ENCODE data around the gene IL19.

The IL19 gene

GRCh38 chr1:206885341-206886060 lies 114.9 kb downstream of the IL19 start:
- no peak overlapping the region for H2AFZ ChIP-seq (ENCODE audit: low read length)
- peaks cover 5% of the 10 kb centered on the region; the same call in 1 of the 2 replicates for H3K27me3 ChIP-seq (ENCODE audit: insufficient read depth, low read length)
- H3K4me2 ChIP-seq (ENCODE audit: low read length): no peak overlapping the region
- no peaks in the 10 kb centered on the region for H4K20me1 ChIP-seq (ENCODE audit: insufficient read depth, low read length)
- H3K9me2 ChIP-seq (ENCODE audit: low read depth, low read length): no peaks in the 10 kb centered on the region
- H3K9me3 ChIP-seq (ENCODE audit: low read length): no peaks in the 10 kb centered on the region
- no peak overlapping the region for H3K27ac ChIP-seq (ENCODE audit: low read depth, low read length, poor library complexity, severe bottlenecking)
- TF ChIP-seq EZH2 (IDR thresholded peaks at IDR 0.05; ENCODE audit: borderline replicate concordance, low read length) (no peak), CTCF (IDR thresholded peaks at IDR 0.05; ENCODE audit: low read length) (no peak)
- no peaks in the 10 kb centered on the region for H3K36me3 ChIP-seq (ENCODE audit: insufficient read depth, low read length)
- no peaks in the 10 kb centered on the region for H3K79me2 ChIP-seq (ENCODE audit: insufficient read depth, low read length)
- H3K9ac ChIP-seq (ENCODE audit: low read length): no peak overlapping the region
- H3K4me1 ChIP-seq (ENCODE audit: insufficient read depth, low read length, severe bottlenecking): no peaks in the 10 kb centered on the region
- H3K4me3 ChIP-seq (ENCODE audit: low read depth, low read length, poor library complexity, severe bottlenecking): no peak overlapping the region
- no peaks in the 10 kb centered on the region for H3F3A ChIP-seq (ENCODE audit: insufficient read depth, low read length)

- H3K27ac ChIP-seq (ENCODE audit: low read depth, low read length, poor library complexity, severe bottlenecking): no peak overlapping the region
- no peak overlapping the region for H3K4me2 ChIP-seq (ENCODE audit: low read length)
- TF ChIP-seq CTCF (IDR thresholded peaks at IDR 0.05; ENCODE audit: low read length) (no peak), EZH2 (IDR thresholded peaks at IDR 0.05; ENCODE audit: borderline replicate concordance, low read length) (no peak)
- H3K9ac ChIP-seq (ENCODE audit: low read length): no peak overlapping the region
- no peaks in the 10 kb centered on the region for H3F3A ChIP-seq (ENCODE audit: insufficient read depth, low read length)
- no peaks in the 10 kb centered on the region for H3K4me1 ChIP-seq (ENCODE audit: insufficient read depth, low read length, severe bottlenecking)
- no peak overlapping the region for H2AFZ ChIP-seq (ENCODE audit: low read length)
- H3K9me2 ChIP-seq (ENCODE audit: low read depth, low read length): no peaks in the 10 kb centered on the region
- no peaks in the 10 kb centered on the region for H4K20me1 ChIP-seq (ENCODE audit: insufficient read depth, low read length)
- no peak overlapping the region for H3K4me3 ChIP-seq (ENCODE audit: low read depth, low read length, poor library complexity, severe bottlenecking)
- no peaks in the 10 kb centered on the region for H3K9me3 ChIP-seq (ENCODE audit: low read length)
- H3K79me2 ChIP-seq (ENCODE audit: insufficient read depth, low read length): no peaks in the 10 kb centered on the region
- peaks cover 5% of the 10 kb centered on the region; the same call in 1 of the 2 replicates for H3K27me3 ChIP-seq (ENCODE audit: insufficient read depth, low read length)
- no peaks in the 10 kb centered on the region for H3K36me3 ChIP-seq (ENCODE audit: insufficient read depth, low read length)
These were observed 116.3 kb downstream of the IL19 start for GRCh38 chr1:206886831-206887230.

GRCh38 chr1:206887701-206888100 lies 117.1 kb downstream of the IL19 start:
- TF ChIP-seq EZH2 (IDR thresholded peaks at IDR 0.05; ENCODE audit: borderline replicate concordance, low read length): no peak
- no peak for TF ChIP-seq CTCF (IDR thresholded peaks at IDR 0.05; ENCODE audit: low read length)
- Histone ChIP-seq H4K20me1 (ENCODE audit: insufficient read depth, low read length) (no peaks in the 10 kb centered on the region), H3K4me2 (ENCODE audit: low read length) (no peak overlapping the region), H3K9me2 (ENCODE audit: low read depth, low read length) (no peaks in the 10 kb centered on the region), H3K4me1 (ENCODE audit: insufficient read depth, low read length, severe bottlenecking) (no peaks in the 10 kb centered on the region), H3K36me3 (ENCODE audit: insufficient read depth, low read length) (no peaks in the 10 kb centered on the region), H3K9me3 (ENCODE audit: low read length) (no peaks in the 10 kb centered on the region), H3K27ac (ENCODE audit: low read depth, low read length, poor library complexity, severe bottlenecking) (no peak overlapping the region), H3K27me3 (ENCODE audit: insufficient read depth, low read length) (peaks cover 5% of the 10 kb centered on the region; the same call in 1 of the 2 replicates), H2AFZ (ENCODE audit: low read length) (no peak overlapping the region), H3F3A (ENCODE audit: insufficient read depth, low read length) (no peaks in the 10 kb centered on the region), H3K79me2 (ENCODE audit: insufficient read depth, low read length) (no peaks in the 10 kb centered on the region), H3K4me3 (ENCODE audit: low read depth, low read length, poor library complexity, severe bottlenecking) (no peak overlapping the region), H3K9ac (ENCODE audit: low read length) (no peak overlapping the region)
